Panc1 (cell line): ENCODE data around the gene TMEM109. TPM values are rescaled to one million over a fixed set of nuclear protein-coding genes. Genes with fewer than 3 reads are reported as not detected.

Experiments
- ATAC-seq: fragments of 200-7000 bp; cut with Tn5 transposase; 2 replicates; pipeline ENCODE4 v1.9.1; 2020; ENCODE audit warnings: mild to moderate bottlenecking, moderate library complexity
- BruUV-seq: library from RNA; stranded (reverse); fragments of 400-500 nt; replicated peaks from 2 replicates; lab custom pipeline; 2021; lab: Mats Ljungman, UMichigan
- CTCF ChIA-PET: fragments of 300-600 bp; sonication (Branson Sonifier 250); formaldehyde crosslinking; loops from one replicate; lab custom pipeline; 2022; ENCODE audit warnings: antibody characterized with exemption; lab: Charles Lee
- POLR2A ChIA-PET: fragments of 300-600 bp; sonication (Branson Sonifier 250); formaldehyde crosslinking; loops from one replicate; lab custom pipeline; 2022; ENCODE audit warnings: antibody characterized with exemption; lab: Charles Lee
- DNase-seq: peaks from one replicate; pipeline ENCODE4 v3.0.0-alpha.2; 2010; ENCODE audit warnings: low read depth, low spot score
- H3K27ac ChIP-seq: 2 replicates; pipeline ENCODE4 v1.5.1; 2011; ENCODE audit warnings: mild to moderate bottlenecking, low read length, inconsistent platforms
- H3K27me3 ChIP-seq: fragments of 200-500 bp; sonication (Bioruptor generic); 2 replicates; pipeline ENCODE4 v1.6.0; 2014; ENCODE audit warnings: low read length, inconsistent platforms; ENCODE audit not compliant: control insufficient read depth, insufficient read depth
- H3K36me3 ChIP-seq: fragments of 200-500 bp; sonication (Bioruptor generic); 2 replicates; pipeline ENCODE4 v1.5.1; 2014; ENCODE audit warnings: inconsistent platforms, mild to moderate bottlenecking, low read length, moderate library complexity; ENCODE audit not compliant: control insufficient read depth, insufficient read depth
- H3K4me1 ChIP-seq: 2 replicates; pipeline ENCODE4 v1.5.1; 2011; ENCODE audit warnings: inconsistent platforms, mild to moderate bottlenecking, low read length, moderate library complexity; ENCODE audit not compliant: control insufficient read depth, insufficient read depth
- H3K4me3 ChIP-seq, 2 experiments: 2 replicates each; pipeline ENCODE4 v1.5.1; 2011 to 2012; ENCODE audit warnings: low read depth in 2 of 2, low read length in 2 of 2, mild to moderate bottlenecking in 2 of 2, inconsistent platforms in 1 of 2, moderate library complexity in 1 of 2
- H3K9me3 ChIP-seq: fragments of 200-500 bp; sonication (Bioruptor generic); 2 replicates; pipeline ENCODE4 v1.5.1; 2014; ENCODE audit warnings: low read depth, mild to moderate bottlenecking, inconsistent platforms, low read length, moderate library complexity; ENCODE audit not compliant: control insufficient read depth, insufficient read depth
- POLR2AphosphoS5 ChIP-seq: IDR thresholded peaks from 2 replicates; pipeline ENCODE4 v1.6.1; 2012; ENCODE audit warnings: mild to moderate bottlenecking, low read depth, low read length, moderate library complexity
- SIN3A ChIP-seq: IDR thresholded peaks from 2 replicates; pipeline ENCODE4 v1.6.1; 2012; ENCODE audit warnings: low read depth, mild to moderate bottlenecking, low read length, moderate library complexity, borderline replicate concordance; ENCODE audit not compliant: insufficient read depth
- TCF7L2 ChIP-seq: IDR thresholded peaks from 2 replicates; pipeline ENCODE4 v1.6.1; 2011; ENCODE audit warnings: mild to moderate bottlenecking, low read depth, low read length, inconsistent platforms
- in situ Hi-C: cut with HindIII; loops from 2 replicates; pipeline ENCODE4 v1.10.0; 2016; ENCODE audit warnings: low sequenced_read_pairs, low pct_unique_long_range_greater_than_20kb
- intact Hi-C: fragments of 100-400 bp; cut with micrococcal nuclease; formaldehyde crosslinking; loops from one replicate; pipeline ENCODE4 v1.10.0; 2022; ENCODE audit not compliant: unreplicated experiment
- total RNA-seq: library from RNA; stranded (reverse); gene quantifications from one replicate; pipeline ENCODE4 v1.2.1, GENCODE V29; 2021; ENCODE audit not compliant: unreplicated experiment
- TF ChIP-seq, protein P1 (sequence below): fragments of 450-650 bp; IDR thresholded peaks from 2 replicates; pipeline ENCODE4 v1.5.1; 2017; ENCODE audit warnings: mild to moderate bottlenecking
- TF ChIP-seq, protein P2 (sequence below), 2 experiments: IDR thresholded peaks; 2 replicates each; pipeline ENCODE4 v1.6.1; 2011 to 2012; ENCODE audit warnings: low read depth in 2 of 2, control low read depth in 1 of 2, low read length in 1 of 2, mild to moderate bottlenecking in 1 of 2, moderate library complexity in 1 of 2; ENCODE audit not compliant: insufficient read depth in 1 of 2

TMEM109 gene
- total RNA-seq, 1 experiment from 2014 or later: 91.8 TPM

DNA sequence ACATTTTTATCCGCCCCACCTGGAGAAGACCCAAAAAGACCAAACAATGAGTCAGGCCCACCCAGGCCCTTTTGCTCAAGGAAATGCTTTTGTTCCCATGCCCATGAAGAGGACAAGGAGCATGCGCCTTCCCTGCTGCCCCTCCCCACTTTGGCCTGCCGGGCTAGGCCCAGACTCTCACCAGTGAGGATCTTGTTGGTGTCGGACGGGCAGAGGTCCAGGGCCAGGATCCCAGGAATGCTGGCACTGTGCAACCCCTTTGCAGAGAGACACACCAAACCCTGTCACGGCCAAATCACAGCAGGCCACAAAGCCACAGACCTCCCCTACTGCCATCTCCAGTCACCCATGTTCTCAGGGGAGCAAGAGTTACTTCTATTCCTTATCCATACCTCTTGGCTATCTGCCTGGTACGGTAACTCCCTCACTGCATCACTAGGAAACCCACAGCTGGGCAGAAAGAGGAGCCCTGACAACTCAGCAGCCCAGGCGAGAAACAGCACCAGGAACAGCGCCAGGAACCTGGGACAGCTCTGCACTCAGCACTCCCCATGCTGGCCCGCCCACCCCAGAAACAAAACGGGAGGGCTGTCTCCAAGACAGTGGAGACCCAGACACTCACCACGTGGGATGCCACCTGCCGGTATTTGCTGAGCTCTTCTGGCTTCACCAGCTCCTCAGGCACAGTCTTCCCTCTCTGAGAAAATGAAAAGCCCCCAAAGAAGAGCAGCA is 13.1 kb upstream of the TMEM109 start:
- in situ Hi-C loops: no loop called here
- no peaks in the 10 kb centered on the region for H3K27me3 ChIP-seq
- H3K4me1 ChIP-seq: peaks cover 10% of the 10 kb centered on the region
- no peak for ATAC-seq
- no peaks in the 10 kb centered on the region for H3K9me3 ChIP-seq
- no peak for DNase-seq
- TF ChIP-seq, protein P1, sequence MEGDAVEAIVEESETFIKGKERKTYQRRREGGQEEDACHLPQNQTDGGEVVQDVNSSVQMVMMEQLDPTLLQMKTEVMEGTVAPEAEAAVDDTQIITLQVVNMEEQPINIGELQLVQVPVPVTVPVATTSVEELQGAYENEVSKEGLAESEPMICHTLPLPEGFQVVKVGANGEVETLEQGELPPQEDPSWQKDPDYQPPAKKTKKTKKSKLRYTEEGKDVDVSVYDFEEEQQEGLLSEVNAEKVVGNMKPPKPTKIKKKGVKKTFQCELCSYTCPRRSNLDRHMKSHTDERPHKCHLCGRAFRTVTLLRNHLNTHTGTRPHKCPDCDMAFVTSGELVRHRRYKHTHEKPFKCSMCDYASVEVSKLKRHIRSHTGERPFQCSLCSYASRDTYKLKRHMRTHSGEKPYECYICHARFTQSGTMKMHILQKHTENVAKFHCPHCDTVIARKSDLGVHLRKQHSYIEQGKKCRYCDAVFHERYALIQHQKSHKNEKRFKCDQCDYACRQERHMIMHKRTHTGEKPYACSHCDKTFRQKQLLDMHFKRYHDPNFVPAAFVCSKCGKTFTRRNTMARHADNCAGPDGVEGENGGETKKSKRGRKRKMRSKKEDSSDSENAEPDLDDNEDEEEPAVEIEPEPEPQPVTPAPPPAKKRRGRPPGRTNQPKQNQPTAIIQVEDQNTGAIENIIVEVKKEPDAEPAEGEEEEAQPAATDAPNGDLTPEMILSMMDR: no peak
- TF ChIP-seq TCF7L2 (no peak), SIN3A (no peak), POLR2AphosphoS5 (no peak)
- TF ChIP-seq, protein P2, sequence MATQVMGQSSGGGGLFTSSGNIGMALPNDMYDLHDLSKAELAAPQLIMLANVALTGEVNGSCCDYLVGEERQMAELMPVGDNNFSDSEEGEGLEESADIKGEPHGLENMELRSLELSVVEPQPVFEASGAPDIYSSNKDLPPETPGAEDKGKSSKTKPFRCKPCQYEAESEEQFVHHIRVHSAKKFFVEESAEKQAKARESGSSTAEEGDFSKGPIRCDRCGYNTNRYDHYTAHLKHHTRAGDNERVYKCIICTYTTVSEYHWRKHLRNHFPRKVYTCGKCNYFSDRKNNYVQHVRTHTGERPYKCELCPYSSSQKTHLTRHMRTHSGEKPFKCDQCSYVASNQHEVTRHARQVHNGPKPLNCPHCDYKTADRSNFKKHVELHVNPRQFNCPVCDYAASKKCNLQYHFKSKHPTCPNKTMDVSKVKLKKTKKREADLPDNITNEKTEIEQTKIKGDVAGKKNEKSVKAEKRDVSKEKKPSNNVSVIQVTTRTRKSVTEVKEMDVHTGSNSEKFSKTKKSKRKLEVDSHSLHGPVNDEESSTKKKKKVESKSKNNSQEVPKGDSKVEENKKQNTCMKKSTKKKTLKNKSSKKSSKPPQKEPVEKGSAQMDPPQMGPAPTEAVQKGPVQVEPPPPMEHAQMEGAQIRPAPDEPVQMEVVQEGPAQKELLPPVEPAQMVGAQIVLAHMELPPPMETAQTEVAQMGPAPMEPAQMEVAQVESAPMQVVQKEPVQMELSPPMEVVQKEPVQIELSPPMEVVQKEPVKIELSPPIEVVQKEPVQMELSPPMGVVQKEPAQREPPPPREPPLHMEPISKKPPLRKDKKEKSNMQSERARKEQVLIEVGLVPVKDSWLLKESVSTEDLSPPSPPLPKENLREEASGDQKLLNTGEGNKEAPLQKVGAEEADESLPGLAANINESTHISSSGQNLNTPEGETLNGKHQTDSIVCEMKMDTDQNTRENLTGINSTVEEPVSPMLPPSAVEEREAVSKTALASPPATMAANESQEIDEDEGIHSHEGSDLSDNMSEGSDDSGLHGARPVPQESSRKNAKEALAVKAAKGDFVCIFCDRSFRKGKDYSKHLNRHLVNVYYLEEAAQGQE (IDR thresholded peaks at IDR 0.05; ENCODE audit: insufficient read depth in 1 of 2, low read depth in 2 of 2, low read length in 1 of 2): no peak
- no peak overlapping the region for H3K27ac ChIP-seq
- intact Hi-C loops: no loop called here
- no peak overlapping the region for H3K4me3 ChIP-seq
- BruUV-seq: no TSS peak
- POLR2A ChIA-PET: no interaction called here
- peaks cover 48% of the 10 kb centered on the region for H3K36me3 ChIP-seq
- CTCF ChIA-PET: interaction anchor here (2.1 kb wide), 1 partner anchor 70 kb away, joined by 12 read pairs; no protein-coding TSS in a partner anchor

DNA sequence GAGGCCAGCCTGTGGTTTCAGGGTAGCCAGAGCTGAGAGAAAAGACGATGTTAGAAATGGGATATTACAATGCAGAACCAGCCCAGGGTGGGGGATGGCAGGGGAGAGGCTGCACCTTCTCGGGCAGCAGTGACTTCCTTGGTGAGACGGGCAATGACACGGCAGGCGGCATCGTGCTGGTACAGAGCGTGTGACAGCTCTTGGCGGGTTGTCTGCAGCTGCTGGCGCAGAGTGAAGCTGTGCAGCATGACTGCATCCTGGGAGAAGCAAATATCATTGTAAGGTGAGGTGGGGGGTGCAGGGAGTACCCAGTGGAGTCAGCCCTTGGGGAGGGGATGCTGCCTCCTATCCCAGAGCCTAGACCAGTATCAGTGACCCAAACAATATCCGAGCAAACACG is 11.3 kb upstream of the TMEM109 start:
- H3K4me1 ChIP-seq: peaks cover 14% of the 10 kb centered on the region
- intact Hi-C loops (no loop called here), in situ Hi-C loops (no loop called here)
- no peak overlapping the region for H3K27ac ChIP-seq
- no peak for ATAC-seq
- DNase-seq: no peak
- H3K4me3 ChIP-seq: no peak overlapping the region
- H3K9me3 ChIP-seq: no peaks in the 10 kb centered on the region
- CTCF ChIA-PET: no interaction called here
- H3K27me3 ChIP-seq: no peaks in the 10 kb centered on the region
- POLR2A ChIA-PET: no interaction called here
- H3K36me3 ChIP-seq: peaks cover 37% of the 10 kb centered on the region
- no TSS peak for BruUV-seq
- no peak for TF ChIP-seq POLR2AphosphoS5
- TF ChIP-seq, protein P1: no peak
- TF ChIP-seq, protein P2 (IDR thresholded peaks at IDR 0.05; ENCODE audit: insufficient read depth in 1 of 2, low read depth in 2 of 2, low read length in 1 of 2): no peak
- no peak for TF ChIP-seq TCF7L2
- TF ChIP-seq SIN3A: no peak
